OCI-LY7 (cell line): ENCODE results near the gene HCAR1. TPM values are rescaled to one million over a fixed set of nuclear protein-coding genes. Genes with fewer than 3 reads are reported as not detected.
A peak's percentile ranks its signal among the peaks of the same experiment; 100 is the strongest.

ENCODE experiments used
- BruUV-seq: library from RNA; stranded (reverse); fragments of 400-500 nt; replicated peaks from 2 replicates; lab custom pipeline; 2021; lab: Mats Ljungman, UMichigan
- CTCF ChIA-PET: fragments of 300-600 bp; sonication (Branson Sonifier 250); formaldehyde crosslinking; loops from one replicate; lab custom pipeline; 2022; ENCODE audit warnings: antibody characterized with exemption; ENCODE audit not compliant: unreplicated experiment; lab: Charles Lee
- POLR2A ChIA-PET: fragments of 300-600 bp; sonication (Branson Sonifier 250); formaldehyde crosslinking; loops from one replicate; lab custom pipeline; 2022; ENCODE audit warnings: antibody characterized with exemption; lab: Charles Lee
- DNase-seq: peaks from one replicate; pipeline ENCODE4 v3.0.0-alpha.2; 2015; ENCODE audit warnings: low spot score
- H2AFZ ChIP-seq: fragments of 200-600 bp; sonication (generic), shearing (Covaris generic); 2 replicates; pipeline ENCODE4 v1.6.1; 2014; ENCODE audit warnings: mild to moderate bottlenecking, antibody characterized with exemption, low read length, moderate library complexity
- H3K27ac ChIP-seq: fragments of 200-600 bp; sonication (generic); 2 replicates; pipeline ENCODE4 v1.5.1; 2014; ENCODE audit warnings: mixed run types, low read depth, mild to moderate bottlenecking, moderate library complexity, low read length, inconsistent platforms; ENCODE audit not compliant: poor library complexity, severe bottlenecking
- H3K36me3 ChIP-seq: fragments of 200-600 bp; sonication (generic); 2 replicates; pipeline ENCODE4 v1.6.1; 2014; ENCODE audit warnings: mild to moderate bottlenecking, antibody characterized with exemption, low read length, moderate library complexity, mixed read lengths; ENCODE audit not compliant: insufficient read depth
- H3K4me1 ChIP-seq: fragments of 200-600 bp; sonication (generic); 2 replicates; pipeline ENCODE4 v1.5.1; 2014; ENCODE audit warnings: mild to moderate bottlenecking, low read length; ENCODE audit not compliant: insufficient read depth, poor library complexity, severe bottlenecking
- H3K4me2 ChIP-seq: fragments of 200-600 bp; sonication (generic); 2 replicates; pipeline ENCODE4 v1.6.1; 2014; ENCODE audit warnings: mild to moderate bottlenecking, low read length
- H3K4me3 ChIP-seq: fragments of 200-600 bp; sonication (generic); 2 replicates; pipeline ENCODE4 v1.5.1; 2014; ENCODE audit warnings: mild to moderate bottlenecking, low read depth, low read length; ENCODE audit not compliant: poor library complexity, severe bottlenecking
- H3K79me2 ChIP-seq: fragments of 200-600 bp; sonication (generic); 2 replicates; pipeline ENCODE4 v1.6.1; 2016; ENCODE audit warnings: low read depth, mild to moderate bottlenecking, low read length, moderate library complexity, mixed read lengths; ENCODE audit not compliant: insufficient read depth
- H3K9me2 ChIP-seq: fragments of 200-600 bp; sonication (generic); 2 replicates; pipeline ENCODE4 v1.6.1; 2016; ENCODE audit warnings: mild to moderate bottlenecking, low read length, mixed read lengths; ENCODE audit not compliant: insufficient read depth
- H3K9me3 ChIP-seq: fragments of 200-600 bp; sonication (generic); 2 replicates; pipeline ENCODE4 v1.6.1; 2014; ENCODE audit warnings: mild to moderate bottlenecking, mixed run types, low read length, mixed read lengths
- H4K20me1 ChIP-seq: fragments of 200-600 bp; sonication (generic); 2 replicates; pipeline ENCODE4 v1.6.1; 2014; ENCODE audit warnings: mild to moderate bottlenecking, antibody characterized with exemption, low read length, moderate library complexity, mixed read lengths; ENCODE audit not compliant: insufficient read depth
- CTCF ChIP-seq: fragments of 200-600 bp; sonication (generic); conservative IDR thresholded peaks from 2 replicates; pipeline ENCODE4 v1.5.1; 2014; ENCODE audit warnings: mild to moderate bottlenecking, antibody characterized with exemption, low read length, moderate library complexity, mixed read lengths
- EZH2phosphoT487 ChIP-seq: fragments of 200-600 bp; sonication (generic); IDR thresholded peaks from 2 replicates; pipeline ENCODE4 v1.6.1; 2018; ENCODE audit warnings: low read depth, borderline replicate concordance, mild to moderate bottlenecking, mixed run types, antibody characterized with exemption, low read length, moderate library complexity, mixed read lengths
- intact Hi-C: fragments of 100-400 bp; cut with micrococcal nuclease; formaldehyde crosslinking; loops from one replicate; pipeline ENCODE4 v1.10.0; 2022; ENCODE audit not compliant: unreplicated experiment
- total RNA-seq, 2 experiments: library from RNA; depleted of rRNA in 1 of 2; stranded (reverse); fragments of >200 nt in 1 of 2; shearing (Covaris generic) in 1 of 2; gene quantifications; 2 replicates each; pipeline ENCODE4 v1.2.3, GENCODE V29; 2014 to 2022

Gene HCAR1
- total RNA-seq, 2 experiments from 2014 or later, result 0.06 TPM; not detected in 1

- BruUV-seq, result no TSS peak
- no peaks in the 10 kb centered on the region for H4K20me1 ChIP-seq
- no peaks in the 10 kb centered on the region for H3K79me2 ChIP-seq
- peak overlapping the region; percentile 7 for H3K27ac ChIP-seq
- intact Hi-C loops, result no loop called here
- H3K4me2 ChIP-seq, result peak overlapping the region; percentile 46
- H3K9me3 ChIP-seq, result no peaks in the 10 kb centered on the region
- H3K4me3 ChIP-seq, result no peak overlapping the region
- peaks cover 28% of the 10 kb centered on the region for H3K4me1 ChIP-seq
- ChIA-PET POLR2A (interaction anchor here (0.6 kb wide), 1 partner anchor 516 kb away, joined by 5 read pairs; no protein-coding TSS in a partner anchor), CTCF (interaction anchor here (0.6 kb wide), 1 partner anchor 401 kb away, joined by 3 read pairs; no protein-coding TSS in a partner anchor)
- H3K36me3 ChIP-seq, result no peaks in the 10 kb centered on the region
- TF ChIP-seq EZH2phosphoT487, result no peak
- TF ChIP-seq CTCF, result no peak
- peak; percentile 67 for DNase-seq
- H3K9me2 ChIP-seq, result no peaks in the 10 kb centered on the region
- peak overlapping the region; percentile 86; the same call in 1 of the 2 replicates for H2AFZ ChIP-seq
Observed at GRCh38 chr12:122724641-122725243, 5.9 kb downstream of the HCAR1 start.

GRCh38 chr12:122722387-122722786, 8.3 kb downstream of the HCAR1 start:
- no TSS peak for BruUV-seq

More at GRCh38 chr12:122722387-122722786, 8.3 kb downstream of the HCAR1 start:
- ChIA-PET POLR2A (interaction anchor here (0.7 to 1.2 kb wide), 2 partner anchors 11 to 63 kb away, joined by 3 read pairs; no protein-coding TSS in a partner anchor), CTCF (no interaction called here)
- Histone ChIP-seq H3K27ac (no peak overlapping the region), H3K36me3 (no peaks in the 10 kb centered on the region), H3K4me3 (no peak overlapping the region), H3K9me3 (no peaks in the 10 kb centered on the region), H4K20me1 (no peaks in the 10 kb centered on the region), H3K9me2 (no peaks in the 10 kb centered on the region), H3K79me2 (no peaks in the 10 kb centered on the region), H3K4me1 (peaks cover 28% of the 10 kb centered on the region), H3K4me2 (no peak overlapping the region), H2AFZ (peak overlapping the region; percentile 4; the same call in 1 of the 2 replicates)
- no peak for TF ChIP-seq EZH2phosphoT487
- TF ChIP-seq CTCF, result no peak
- intact Hi-C loops, result no loop called here
- DNase-seq, result no peak
